ENCODE results near the gene ZAR1.

The ZAR1 gene

DNA sequence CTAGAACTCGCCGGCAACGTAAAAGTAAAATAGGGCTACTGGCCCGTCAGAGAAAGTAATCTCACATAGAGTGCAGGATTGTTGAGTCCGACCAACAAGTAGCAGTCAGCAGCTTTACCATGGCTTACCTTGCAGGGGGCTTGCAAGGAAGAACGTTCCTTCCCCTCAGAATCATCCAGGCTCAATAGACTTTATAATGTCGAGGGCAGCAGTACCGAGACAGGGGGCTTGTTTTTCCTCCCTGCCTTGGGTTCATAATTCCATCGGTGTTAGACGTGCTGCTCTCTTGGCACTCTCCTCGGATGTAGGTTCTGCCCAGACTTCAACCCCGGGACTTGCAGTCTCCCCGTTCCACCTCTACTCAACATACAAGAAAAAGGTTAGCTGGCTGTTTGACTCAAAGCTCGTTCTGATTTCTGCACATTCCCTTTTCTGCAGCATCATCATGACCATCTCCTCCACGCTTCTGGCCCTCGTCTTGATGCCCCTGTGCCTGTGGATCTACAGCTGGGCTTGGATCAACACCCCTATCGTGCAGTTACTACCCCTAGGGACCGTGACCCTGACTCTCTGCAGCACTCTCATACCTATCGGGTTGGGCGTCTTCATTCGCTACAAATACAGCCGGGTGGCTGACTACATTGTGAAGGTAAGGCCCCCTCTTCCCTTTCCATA is 5.4 kb upstream of the ZAR1 start:
- in situ Hi-C loops (cut with HindIII; ENCODE audit: low sequenced_read_pairs), result no loop called here

- in situ Hi-C loops (cut with HindIII; ENCODE audit: low sequenced_read_pairs), result no loop called here
Observed at GRCh38 chr4:48489683-48490011, 405 bp upstream of the ZAR1 start.

DNA sequence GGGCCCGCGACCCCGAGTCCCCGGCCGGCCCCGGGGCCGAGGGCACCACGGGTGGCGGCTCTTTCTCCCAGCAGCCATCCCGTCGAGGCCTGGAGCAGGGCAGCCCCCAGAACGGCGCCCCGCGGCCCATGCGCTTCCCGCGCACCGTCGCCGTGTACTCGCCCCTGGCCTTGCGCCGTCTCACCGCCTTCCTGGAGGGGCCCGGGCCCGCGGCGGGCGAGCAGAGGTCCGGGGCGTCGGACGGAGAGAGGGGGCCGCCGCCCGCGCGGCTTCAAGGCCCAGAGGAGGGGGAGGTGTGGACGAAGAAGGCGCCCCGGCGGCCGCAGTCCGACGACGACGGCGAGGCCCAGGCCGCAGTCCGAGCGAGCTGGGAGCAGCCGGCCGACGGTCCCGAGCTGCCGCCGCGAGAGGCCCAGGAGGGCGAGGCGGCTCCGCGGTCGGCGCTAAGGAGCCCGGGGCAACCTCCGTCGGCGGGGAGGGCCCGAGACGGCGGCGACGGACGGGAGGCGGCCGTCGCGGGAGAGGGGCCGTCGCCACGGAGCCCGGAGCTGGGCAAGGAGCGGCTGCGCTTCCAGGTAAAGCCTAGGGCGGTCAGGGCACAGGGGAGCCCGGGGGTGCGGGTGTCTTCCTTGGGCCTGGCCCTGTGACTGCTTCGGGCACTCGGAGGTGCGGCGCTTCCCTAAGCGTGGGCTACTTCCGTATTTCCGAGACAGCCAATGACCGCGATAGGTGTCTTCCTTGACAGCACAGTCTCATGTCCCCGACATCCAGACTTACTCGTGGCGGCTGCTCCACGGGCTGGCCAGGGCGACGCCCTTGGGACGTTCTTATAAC is 845 bp downstream of the ZAR1 start:
- in situ Hi-C loops (cut with HindIII; ENCODE audit: low sequenced_read_pairs), result no loop called here

DNA sequence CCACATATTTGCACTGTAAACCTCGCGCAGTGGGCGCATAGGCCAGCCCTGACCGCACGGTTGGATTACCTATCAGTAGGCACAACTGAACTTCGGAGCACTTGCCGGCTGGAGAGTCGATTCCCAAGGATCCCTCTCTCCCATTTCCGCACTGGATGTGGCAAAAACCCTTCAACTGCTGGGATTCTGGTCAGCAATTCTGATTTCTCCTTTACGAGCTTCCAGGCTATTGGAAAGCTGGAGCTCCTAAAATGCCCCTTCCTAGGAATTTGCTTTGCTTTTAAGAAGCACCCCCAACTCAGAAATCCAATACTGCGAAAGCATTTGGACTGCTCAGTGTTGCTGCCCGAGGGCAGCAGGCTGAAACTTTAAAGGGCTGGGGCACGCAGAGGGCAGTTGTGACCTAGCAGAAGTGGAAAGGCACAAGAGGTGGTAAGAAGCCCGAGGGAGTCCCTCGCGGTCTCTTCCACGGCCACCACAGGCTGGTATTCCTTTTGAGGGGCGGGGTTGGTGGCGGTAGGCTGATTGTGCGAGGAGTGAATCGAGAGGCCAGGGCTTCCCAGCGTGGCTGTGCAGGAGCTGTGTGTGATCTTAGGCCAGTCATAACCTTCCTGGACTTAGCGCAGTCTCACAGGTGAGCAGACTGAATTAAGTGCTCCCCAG is 1.6 kb downstream of the ZAR1 start:
- in situ Hi-C loops (cut with HindIII; ENCODE audit: low sequenced_read_pairs), result no loop called here

- in situ Hi-C loops (cut with HindIII; ENCODE audit: low sequenced_read_pairs), result no loop called here
Observed at GRCh38 chr4:48493452-48494100, 3.5 kb downstream of the ZAR1 start.

DNA sequence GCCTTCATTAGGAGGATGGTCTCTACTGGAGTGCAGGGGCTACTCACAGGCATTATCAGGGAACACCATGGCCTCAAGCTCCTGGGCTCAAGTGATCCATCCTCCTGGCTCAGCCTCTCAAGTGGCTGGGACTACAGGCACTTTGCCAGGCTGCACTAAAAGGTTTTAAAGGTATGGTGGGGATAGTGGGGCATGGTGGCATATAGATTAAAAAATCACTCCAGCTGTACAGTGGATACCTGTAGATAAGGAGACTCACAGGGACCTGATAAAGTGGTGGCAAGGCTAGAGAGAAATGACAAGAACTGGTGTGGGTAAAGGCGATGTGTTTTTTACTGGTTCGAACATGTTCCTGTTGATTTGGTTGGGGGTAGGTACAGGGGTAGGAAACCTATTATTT is 5.9 kb downstream of the ZAR1 start:
- in situ Hi-C loops (cut with HindIII; ENCODE audit: low sequenced_read_pairs), result no loop called here

DNA sequence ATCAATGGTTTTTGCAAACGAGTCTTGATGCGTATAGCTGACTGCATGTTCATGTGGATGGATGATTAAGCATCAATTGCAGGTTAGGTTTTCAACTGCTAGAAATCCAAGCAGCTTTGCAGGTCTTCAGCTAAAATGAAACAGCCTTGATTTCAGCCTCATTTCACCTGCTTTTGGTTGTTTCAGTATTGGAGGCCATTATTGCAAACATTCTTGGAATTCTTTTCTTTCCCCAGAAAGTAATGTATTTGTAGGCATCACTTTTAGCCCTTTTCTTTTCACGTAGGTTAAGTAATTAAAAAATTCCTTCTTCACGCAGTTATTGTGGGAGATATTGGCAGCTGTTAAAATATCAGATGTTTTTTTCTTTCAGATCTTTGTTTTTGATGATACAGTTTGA is 8.8 kb downstream of the ZAR1 start:
- in situ Hi-C loops (cut with HindIII; ENCODE audit: low sequenced_read_pairs), result no loop called here

GRCh38 chr4:48499551-48500066 is 9.6 kb downstream of the ZAR1 start:
- in situ Hi-C loops (cut with HindIII; ENCODE audit: low sequenced_read_pairs), result no loop called here

- in situ Hi-C loops (cut with HindIII; ENCODE audit: low sequenced_read_pairs), result no loop called here
Observed at GRCh38 chr4:48503233-48504025, 13.4 kb downstream of the ZAR1 start.

DNA sequence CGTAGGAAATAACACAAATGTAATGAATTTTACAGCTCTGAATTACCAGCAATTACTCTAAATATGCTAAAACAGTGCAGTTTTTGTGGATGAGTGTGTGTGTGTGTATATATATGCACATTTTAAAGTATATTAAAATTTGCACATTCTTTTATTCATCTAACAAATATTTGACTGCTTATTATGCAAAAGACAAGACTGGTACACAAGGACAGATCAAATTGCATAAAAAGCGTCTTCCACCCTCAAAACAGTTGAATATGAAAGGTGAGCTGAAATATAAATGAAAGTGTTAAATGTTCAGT is 13.9 kb downstream of the ZAR1 start:
- in situ Hi-C loops (cut with HindIII; ENCODE audit: low sequenced_read_pairs), result no loop called here

DNA sequence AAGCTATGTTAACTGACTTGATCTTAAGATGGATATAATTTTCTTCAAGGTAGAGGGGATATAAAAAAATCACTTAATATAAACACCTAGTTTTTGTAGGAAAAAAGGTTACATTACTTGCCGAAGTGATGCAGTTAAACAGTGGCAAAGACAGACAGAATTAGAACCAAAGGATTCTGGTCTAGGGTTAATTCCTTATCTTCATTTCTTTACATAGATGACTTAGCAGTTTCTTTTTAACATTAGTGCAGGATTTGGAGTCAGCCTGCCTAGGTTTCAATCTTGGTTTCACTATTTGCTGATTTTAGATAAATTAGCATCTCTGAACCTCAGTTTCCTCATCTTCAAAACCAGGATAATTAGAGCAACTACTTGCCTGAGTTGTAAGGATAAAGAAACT is 14.3 kb downstream of the ZAR1 start:
- in situ Hi-C loops (cut with HindIII; ENCODE audit: low sequenced_read_pairs), result no loop called here

GRCh38 chr4:48506716-48507115 is 16.7 kb downstream of the ZAR1 start:
- in situ Hi-C loops (cut with HindIII; ENCODE audit: low sequenced_read_pairs), result no loop called here

GRCh38 chr4:48509543-48509942 is 19.5 kb downstream of the ZAR1 start:
- in situ Hi-C loops (cut with HindIII; ENCODE audit: low sequenced_read_pairs), result no loop called here

GRCh38 chr4:48518143-48518542 is 28.1 kb downstream of the ZAR1 start:
- in situ Hi-C loops (cut with HindIII; ENCODE audit: low sequenced_read_pairs), result no loop called here

DNA sequence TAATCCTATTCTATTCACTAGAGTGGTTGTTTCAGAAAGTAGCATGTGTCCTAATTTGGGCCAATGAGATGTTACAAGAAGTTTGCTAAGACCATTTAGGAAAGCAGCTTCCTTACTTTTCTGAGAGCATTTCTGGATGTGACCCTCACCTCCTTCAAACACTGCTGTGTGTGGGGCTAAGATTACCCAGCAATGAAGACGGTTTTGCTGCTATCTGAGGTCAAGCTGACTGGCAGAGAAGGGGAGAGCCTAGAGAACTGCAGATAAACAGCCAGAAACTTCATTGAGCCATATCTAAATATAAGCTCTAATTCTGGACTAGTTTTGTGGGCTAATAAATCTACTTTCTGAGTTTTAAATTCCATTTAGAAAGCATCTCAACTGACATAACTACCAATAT is 36.4 kb downstream of the ZAR1 start:
- in situ Hi-C loops (cut with HindIII; ENCODE audit: low sequenced_read_pairs), result no loop called here

- in situ Hi-C loops (cut with HindIII; ENCODE audit: low sequenced_read_pairs), result no loop called here
Observed at GRCh38 chr4:48538358-48538757, 48.3 kb downstream of the ZAR1 start.

DNA sequence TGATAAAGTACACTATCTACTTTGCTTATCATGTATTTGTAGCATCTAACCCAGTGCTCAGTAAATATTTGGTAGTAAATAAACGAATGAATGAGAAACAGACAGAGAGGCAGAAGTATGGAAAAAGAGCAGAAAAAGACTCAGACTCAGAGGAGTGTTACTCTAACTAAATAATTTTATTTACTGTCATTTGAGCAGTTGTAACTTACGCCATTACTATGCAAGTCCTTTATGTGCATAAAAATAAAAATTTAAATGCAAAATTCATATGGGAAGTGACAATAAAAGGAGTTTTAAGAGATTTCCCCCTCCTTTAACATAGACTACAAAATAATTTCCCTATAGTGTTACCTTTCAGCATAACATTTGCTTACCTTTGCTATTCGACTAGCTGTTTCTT is 49.5 kb downstream of the ZAR1 start:
- in situ Hi-C loops (cut with HindIII; ENCODE audit: low sequenced_read_pairs), result no loop called here

- in situ Hi-C loops (cut with HindIII; ENCODE audit: low sequenced_read_pairs), result no loop called here
Observed at GRCh38 chr4:48542888-48543287, 52.8 kb downstream of the ZAR1 start.

- in situ Hi-C loops (cut with HindIII; ENCODE audit: low sequenced_read_pairs), result no loop called here
Observed at GRCh38 chr4:48543796-48544195, 53.7 kb downstream of the ZAR1 start.

Measured in endothelial cell of hepatic sinusoid (primary cell).